Gastrocnemius medialis (tissue), 4 donors: ENCODE data around the gene TTYH3.

ENCODE experiments used
- POLR2A ChIP-seq, 2 donors: fragments of 450-650 bp; IDR thresholded peaks; one replicate each; pipeline ENCODE4 v1.6.1; 2017; ENCODE audit warnings: antibody characterized with exemption in 2 of 2, mild to moderate bottlenecking in 2 of 2, moderate library complexity in 2 of 2
- TF ChIP-seq, protein P1 (sequence below), 5 experiments: fragments of 450-650 bp in 3 of 5; fragments of 200-600 bp in 2 of 5; sonication (generic) in 2 of 5; IDR thresholded peaks in 4 of 5; conservative IDR thresholded peaks in 1 of 5; 1 replicate in 4 of 5; 2 replicates in 1 of 5; pipeline ENCODE4 v1.5.1; 2016 to 2019; ENCODE audit warnings: antibody characterized with exemption in 5 of 5, mild to moderate bottlenecking in 3 of 5, moderate library complexity in 3 of 5

DNA sequence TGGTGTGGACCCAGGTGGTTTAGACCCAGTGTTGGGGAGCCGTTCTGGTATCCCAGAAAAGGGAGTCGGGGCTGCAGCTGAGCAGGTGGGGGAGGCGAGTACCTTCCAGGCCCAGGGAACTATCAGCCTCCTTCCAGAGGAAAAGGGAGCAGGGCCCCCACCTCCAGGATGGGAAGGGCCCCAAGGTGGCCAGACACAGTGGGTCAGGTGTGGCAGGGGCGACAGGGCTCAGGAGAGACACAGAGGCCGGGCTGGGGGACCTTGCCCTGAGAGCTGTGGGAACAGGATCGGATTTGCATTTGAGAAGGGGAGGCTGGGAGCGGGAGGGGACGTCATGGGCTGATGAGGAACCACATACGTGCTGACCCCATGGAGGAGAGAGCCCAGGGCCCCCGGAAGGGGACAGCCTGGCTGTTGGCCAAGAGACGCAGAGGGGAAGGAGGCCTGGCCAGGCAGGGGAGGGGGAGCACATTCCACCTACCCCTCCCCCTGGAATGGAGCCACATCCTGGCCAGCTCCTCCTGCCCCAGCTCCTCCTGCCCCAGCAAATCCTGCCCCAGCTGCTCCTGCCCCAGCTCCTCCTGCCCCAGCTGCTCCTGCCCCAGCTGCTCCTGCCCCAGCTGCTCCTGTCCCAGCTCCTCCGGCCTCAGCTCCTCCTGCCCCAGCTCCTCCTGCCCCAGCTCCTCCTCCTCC lies 9.7 kb upstream of the TTYH3 start:
- TF ChIP-seq, protein P1, sequence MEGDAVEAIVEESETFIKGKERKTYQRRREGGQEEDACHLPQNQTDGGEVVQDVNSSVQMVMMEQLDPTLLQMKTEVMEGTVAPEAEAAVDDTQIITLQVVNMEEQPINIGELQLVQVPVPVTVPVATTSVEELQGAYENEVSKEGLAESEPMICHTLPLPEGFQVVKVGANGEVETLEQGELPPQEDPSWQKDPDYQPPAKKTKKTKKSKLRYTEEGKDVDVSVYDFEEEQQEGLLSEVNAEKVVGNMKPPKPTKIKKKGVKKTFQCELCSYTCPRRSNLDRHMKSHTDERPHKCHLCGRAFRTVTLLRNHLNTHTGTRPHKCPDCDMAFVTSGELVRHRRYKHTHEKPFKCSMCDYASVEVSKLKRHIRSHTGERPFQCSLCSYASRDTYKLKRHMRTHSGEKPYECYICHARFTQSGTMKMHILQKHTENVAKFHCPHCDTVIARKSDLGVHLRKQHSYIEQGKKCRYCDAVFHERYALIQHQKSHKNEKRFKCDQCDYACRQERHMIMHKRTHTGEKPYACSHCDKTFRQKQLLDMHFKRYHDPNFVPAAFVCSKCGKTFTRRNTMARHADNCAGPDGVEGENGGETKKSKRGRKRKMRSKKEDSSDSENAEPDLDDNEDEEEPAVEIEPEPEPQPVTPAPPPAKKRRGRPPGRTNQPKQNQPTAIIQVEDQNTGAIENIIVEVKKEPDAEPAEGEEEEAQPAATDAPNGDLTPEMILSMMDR (IDR thresholded peaks at IDR 0.05 in 4 of 5, conservative IDR thresholded peaks at IDR 0.05 in 1 of 5): no peak
- TF ChIP-seq POLR2A (IDR thresholded peaks at IDR 0.05): no peak
